Right ventricle myocardium inferior (tissue), 1 donor: ENCODE data around the gene HOXA7. TPM values are rescaled to one million over a fixed set of nuclear protein-coding genes. Genes with fewer than 3 reads are reported as not detected.

Source experiments
- ATAC-seq: fragments of 200-7000 bp; cut with Tn5 transposase; one replicate; pipeline ENCODE4 v1.9.1; 2020; ENCODE audit warnings: mild to moderate bottlenecking, moderate library complexity
- DNase-seq: peaks from one replicate; pipeline ENCODE4 v3.0.0; 2021; ENCODE audit errors: missing footprints
- intact Hi-C: fragments of 100-400 bp; cut with DNase I; formaldehyde crosslinking; loops from one replicate; pipeline ENCODE4 v1.11.0; 2022
- total RNA-seq: library from RNA; stranded (reverse); fragmentation: NEBNext Ultra II Directional; extraction: Animal tissue kit (Norgen Biotek cat#: 25700); gene quantifications from one replicate; pipeline ENCODE4 v1.2.1, GENCODE V29; 2021
- donor health status: DM: no; HTN: yes; CAD: no; lungs with severe emphysema.

Gene HOXA7
- total RNA-seq, 1 donor from 2014 or later = not detected

DNA sequence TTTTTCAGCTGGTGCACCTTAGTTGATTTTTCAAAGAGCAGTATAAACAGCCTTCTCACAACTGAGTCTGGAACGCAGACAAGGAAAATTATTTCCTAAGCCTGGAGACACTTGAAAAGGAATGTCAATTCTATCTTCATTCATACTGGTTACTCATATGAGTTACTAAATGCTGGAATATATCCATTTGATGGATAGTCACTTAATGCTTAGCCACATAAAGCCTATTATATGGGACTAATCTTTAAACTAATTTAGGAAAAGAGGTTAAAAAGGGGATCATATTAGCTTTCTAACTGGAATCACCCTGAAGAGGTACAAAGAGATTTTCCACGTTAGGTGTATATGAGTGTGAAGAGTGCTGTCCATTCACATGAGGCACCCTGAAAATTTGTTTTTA is 24.3 kb downstream of the HOXA7 start:
- ATAC-seq (no peak), DNase-seq (no peak)
- intact Hi-C loops = loop anchor here (2.0 kb wide), 1 partner anchor 277 kb away; no protein-coding TSS in a partner anchor

DNA sequence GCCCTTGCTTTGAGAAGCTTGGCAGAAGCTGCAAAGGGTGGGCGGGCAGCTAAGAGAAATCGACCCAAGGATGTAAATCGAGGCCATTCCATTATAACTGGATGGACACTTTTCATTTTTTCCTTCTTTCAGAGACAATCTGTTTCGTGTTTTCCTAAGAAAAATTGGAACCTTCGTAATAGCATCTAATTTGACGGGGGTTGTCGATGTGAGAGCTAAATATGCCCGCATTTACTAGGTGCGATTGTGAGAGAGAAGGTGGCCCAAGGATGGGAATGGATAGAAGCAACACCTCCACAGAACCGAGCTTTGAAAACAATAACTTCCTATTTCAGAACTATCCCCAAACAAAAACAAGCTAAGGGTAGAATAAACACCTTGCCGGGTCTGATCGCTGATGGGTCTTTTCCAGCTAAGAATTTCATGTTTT is 25.1 kb downstream of the HOXA7 start:
- no peak for DNase-seq
- ATAC-seq = no peak
- intact Hi-C loops = no loop called here

DNA sequence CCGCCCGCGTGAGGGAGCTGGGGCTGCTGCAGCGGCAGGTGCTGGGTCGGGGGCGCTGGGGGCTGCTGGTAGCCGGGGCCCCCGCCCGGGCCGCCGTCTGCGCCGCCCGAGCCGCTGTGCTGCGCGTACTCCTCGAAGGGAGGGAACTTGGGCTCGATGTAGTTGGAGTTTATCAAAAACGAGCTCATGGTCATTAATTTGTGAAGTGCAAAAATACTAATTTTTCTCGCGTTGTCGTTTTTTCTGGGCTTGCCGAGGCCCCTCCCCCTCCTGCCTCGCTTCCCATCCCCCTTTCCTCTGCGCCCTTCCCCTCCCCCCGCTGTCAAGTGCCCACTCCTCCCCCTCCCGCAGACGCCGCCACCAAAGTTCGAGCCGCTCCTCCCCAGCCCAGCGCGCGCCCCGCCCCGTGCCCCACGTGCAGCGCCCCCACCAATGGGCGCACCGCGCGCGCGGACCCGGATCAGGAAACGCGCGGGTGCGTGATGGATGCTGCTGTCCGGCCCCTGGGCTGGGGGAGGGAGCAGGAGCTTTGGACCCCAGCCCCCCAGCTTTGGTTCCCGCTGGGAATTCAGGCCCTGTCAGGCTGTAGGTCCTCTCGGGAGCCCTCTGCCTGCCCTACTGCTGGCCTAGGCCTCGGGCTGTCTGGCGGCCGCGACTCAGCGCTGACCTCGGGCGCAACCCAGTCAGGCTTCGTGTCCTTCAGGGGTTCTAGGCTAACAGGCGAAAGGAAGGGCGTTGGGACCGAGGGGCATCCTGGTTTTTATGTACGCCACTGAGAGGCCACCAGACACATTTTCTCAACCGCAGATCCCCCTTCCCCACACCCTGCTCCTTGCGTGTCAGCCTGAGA is 25.7 kb downstream of the HOXA7 start, which contains the start of gene HOXA4:
HOXA4 (minus strand) TSS at position 218 of the 850 bp plus-strand sequence; CDS start at position 194, 24 bp downstream.
- ATAC-seq = peak; percentile 80
- intact Hi-C loops = no loop called here
- peak; percentile 94 for DNase-seq

DNA sequence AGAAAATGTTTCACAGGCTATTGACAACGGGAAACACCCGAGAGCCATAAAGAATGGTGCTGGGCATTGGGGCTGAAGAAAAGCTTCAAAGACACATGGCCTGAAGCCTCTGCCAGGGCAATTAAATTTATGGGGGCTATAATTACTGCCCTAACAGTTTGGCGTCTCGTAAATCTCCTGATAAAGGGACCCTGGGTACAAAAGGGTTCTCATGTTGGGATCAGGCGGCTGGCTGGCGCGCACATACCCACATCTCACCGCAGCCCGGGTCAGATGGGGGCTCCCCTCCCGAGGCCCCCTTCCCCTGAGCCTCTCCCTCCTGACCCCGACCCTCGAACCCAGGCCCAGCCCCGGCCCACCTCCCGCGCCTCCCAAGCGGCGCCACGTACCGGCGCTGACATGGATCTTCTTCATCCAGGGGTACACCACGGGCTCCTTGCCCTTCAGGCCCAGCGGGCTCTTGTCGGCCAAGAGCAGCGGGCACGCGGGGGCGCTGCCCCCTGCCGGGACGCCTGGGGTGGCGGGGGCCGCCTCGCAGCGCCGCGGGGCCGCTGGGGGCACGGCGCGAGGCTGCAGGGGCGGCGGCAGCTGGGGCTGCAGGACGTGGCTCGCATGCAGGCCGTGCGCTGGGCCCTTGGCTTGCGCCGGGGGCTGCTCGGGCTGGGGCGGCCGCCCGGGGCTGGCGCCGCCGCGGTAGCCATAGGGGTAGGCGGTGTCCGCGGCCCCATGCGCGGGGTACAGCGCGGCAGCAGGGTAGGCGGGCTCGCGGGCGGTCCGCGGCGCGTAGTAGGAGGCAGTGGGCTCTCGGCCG is 26.5 kb downstream of the HOXA7 start:
- intact Hi-C loops = no loop called here
- ATAC-seq (peak; percentile 13), DNase-seq (no peak)

DNA sequence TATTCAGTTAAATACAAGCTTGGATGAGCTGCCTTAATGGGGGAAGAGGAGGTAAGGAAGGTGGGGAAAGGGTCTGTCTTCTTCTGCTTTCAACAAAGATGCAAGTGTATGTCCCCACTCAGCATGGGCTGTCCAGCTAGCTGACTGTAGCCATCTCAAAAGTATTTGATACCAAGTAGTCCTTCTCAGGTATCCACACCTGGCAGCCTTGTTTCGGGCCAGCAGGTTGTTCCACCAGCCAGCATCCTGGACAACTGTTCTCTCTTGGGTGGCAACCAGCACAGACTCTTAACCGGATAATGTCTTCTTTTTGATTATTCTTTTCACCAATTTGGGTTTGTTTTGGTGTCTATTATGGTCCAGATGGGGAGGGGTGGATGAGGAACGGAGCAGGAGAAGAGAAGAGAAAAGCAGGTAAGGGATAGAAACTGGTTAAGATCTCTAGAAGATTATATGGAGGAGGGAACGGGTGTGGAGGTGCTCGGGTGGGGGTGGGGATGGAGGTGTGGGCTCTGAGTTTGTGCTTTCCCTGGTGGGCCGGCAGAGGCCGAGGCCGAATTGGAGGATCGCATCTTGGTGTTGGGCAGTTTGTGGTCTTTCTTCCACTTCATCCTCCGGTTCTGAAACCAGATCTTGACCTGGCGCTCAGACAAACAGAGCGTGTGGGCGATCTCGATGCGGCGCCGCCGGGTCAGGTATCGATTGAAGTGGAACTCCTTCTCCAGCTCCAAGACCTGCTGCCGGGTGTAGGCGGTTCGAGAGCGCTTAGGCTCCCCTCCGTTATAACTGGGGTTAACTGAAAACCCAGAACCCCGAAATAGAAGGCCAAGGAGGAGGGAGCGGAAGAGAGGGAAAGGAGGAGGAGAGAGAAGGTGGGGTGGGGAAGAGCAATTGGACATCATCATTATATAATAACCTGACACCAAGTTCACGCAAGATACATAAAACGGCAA is 27.4 kb downstream of the HOXA7 start:
- intact Hi-C loops = no loop called here
- DNase-seq (no peak), ATAC-seq (no peak)

DNA sequence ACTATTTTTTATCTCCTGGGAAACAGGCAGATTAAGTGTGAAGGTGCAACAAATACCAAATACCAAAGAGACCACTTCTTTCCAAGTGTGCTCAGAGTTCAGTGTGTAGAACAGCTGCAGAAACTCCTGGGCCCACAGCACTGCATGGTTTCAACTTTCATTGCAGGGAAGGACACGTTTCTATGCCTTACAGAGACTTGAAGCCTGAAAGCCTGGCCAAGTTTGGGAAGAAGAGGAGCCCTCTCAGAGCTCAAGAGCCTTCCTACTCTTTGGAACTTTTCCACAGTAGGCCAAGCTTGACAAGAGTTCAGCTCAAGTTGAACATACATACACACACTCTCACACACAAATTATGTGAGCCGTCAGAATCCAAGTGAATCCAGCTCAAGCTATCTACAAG is 28.4 kb downstream of the HOXA7 start:
- ATAC-seq = no peak

DNA sequence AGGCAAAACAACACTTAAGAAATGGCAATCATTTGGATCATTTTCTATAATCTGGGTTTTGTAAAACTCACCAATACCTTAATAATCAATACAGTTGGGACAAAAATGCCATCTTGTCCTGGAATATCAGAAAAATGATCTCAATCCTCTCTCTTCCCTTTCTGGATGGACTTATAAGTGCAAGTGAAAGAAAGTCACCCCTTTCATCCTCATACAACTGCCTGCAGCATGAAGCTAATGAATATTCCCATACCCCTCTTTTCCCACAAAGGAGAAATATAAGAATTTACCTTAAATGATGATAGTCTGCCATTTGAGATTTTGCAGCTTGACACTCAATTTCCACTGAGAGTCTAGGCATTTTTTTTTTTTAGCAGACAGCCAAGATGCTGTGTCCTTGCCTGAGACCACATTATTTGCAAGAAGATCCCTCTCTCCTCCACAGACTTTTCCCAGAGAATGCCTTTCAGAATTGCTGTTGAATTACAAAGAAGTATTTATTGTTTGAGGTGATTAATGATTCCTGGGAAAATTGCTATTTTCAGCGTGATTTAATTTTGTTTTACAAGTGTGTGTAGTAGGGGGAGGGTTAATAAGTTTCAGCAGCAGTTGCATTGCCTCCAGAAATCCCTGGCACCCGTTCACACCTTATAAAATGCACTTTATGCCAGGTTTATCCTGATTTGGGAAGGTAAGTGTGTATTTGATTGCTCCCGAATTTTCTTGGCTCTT is 29.7 kb downstream of the HOXA7 start:
- ATAC-seq = no peak
- intact Hi-C loops = no loop called here
- DNase-seq = no peak

More for the DNA sequence above, 28.4 kb downstream of the HOXA7 start:
- DNase-seq = no peak
- intact Hi-C loops = no loop called here

DNA sequence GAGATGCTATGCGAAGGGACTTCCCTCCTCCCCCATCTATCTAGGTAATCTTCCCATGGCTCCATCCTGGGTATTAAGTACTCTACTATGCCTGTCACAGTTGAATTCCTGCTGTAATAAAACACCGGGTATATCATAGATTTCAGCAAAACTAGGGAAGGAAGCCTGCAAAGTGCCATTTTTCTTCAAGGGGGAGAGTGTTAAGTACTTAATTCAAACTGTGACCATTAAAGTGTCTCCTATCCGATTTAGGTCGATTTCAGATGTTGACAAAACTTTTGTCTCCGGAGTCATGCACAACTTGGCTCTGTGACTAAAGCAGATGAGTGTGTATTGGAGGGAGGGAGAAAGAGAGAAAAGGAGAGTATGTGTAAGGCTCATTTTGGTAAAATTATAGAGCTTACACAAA is 30.5 kb downstream of the HOXA7 start:
- intact Hi-C loops = no loop called here
- no peak for ATAC-seq
- no peak for DNase-seq

DNA sequence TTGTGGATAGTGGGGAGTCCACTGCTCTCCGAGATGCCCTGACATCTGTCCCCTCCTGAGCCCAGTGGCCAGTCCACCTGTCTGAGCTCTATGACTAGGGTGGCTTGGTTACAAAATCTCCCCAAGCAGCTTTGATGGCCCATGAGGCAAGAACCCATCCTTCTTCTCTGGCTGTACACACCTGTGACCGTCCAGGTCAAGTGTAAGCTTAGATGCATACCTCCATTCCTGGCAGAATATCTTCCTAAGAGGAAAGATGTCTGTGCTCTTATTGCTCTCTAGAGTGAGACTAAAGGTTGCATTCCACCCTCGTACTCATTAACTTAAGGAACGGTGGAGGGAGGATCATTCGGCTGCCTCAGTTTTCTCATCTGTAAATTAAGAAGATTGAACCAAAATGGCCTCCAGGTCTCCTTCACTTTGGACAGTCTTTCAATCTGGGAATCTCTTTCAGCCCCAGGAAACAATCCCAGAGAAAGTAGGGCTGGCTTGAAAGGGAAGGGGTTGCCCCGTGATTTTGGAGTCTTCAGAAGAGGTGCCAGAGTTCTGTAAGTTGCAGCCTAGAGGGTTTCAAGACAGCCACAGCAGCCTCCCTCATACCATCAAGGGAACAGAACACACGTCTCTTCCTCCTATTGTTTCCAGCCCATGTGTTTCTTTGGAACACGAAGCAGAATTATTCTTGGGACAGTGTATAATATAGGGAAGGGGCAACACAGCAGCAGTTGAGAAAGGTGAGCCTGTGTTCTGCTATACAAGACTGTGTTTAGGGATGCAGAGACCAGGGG is 31.4 kb downstream of the HOXA7 start:
- intact Hi-C loops = no loop called here
- DNase-seq (no peak), ATAC-seq (no peak)

DNA sequence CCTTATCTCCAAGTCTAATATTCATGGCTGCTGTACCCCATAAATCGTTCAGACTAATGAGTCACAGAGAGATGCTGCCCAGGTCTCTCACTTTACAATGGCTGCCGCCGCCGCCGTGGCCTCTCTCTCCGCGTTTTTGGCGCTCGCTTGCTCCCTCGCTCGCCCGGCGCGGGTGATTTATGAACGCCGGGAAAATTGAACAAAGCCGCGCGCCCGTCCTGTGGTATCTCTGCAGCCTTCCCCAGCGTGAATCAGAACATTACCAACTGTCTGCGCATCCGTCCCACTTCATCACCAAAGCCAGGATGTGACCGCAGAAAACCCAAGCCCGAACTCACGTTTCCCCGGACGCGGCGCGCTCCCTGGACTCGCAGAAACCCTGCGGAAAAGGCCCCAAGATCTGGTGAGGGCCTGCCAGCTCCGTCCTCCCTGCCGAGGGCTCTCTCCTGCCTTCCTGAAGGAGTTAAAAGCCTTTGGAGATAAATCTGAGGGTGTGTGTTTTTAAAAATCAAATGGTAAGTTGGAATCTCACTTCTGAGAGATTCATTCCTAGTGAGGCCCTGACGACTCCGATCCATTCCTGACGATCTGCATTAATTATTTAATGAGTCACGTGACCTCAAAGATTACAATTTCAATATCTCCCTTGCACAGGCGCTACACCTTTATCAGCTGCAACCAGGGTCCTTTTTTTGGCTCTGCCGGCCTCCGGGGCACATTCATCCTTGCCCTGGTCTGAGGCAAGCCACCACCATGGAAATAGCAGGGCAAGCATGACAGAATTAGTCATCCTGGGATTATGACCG is 32.2 kb downstream of the HOXA7 start:
- intact Hi-C loops = no loop called here
- ATAC-seq (no peak), DNase-seq (no peak)

DNA sequence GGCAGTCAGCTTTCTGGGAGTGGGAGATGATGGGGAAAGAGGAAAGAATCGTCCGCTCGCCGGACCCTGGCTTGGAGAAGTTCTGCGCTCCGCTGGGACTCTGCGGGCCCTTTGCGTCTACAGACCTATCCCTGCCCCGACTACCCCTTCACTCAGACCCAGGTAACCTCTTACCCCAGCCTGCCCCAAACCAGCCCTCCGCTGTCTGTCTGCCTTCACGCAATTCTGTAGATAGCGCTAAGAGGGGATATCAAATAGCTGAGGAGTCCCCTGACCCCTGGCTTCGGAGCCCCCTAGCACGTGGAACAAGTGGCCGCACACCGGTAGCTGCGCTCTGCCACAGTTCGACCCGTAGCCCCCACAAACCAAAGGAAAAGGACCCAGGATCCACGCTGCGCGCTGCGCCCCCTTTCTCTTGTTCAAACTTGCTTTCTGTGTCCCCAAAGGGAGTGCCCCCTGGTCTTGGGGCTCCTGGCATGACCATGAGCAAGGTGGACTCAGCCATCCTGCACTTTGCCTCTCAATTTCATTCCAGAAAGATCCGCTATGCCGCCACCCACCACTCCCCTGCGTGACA is 32.9 kb downstream of the HOXA7 start:
- intact Hi-C loops = no loop called here
- DNase-seq (no peak), ATAC-seq (no peak)

DNA sequence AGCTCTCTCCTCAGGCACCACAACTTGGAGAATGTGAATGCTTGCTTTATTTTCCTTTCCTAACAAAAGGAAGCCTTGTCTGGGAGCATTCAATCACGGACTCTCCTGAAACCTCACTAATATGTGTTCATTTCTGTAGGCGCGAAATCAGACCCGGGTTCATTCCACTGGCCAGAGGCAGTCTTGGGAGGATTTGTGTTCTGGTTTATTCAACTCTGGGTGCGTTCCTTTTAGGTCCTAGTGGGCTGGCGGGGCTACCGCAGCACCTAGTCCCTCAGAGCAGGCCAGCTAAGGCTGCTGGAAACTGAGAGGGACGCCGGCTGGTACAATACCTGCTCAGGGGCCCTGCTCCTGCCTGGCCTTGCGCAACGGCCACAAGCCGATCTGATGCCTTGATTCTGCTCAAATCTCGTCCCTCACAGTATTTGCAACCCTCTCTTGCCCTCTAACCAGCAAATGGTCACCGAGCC is 33.4 kb downstream of the HOXA7 start:
- intact Hi-C loops = no loop called here
- ATAC-seq (no peak), DNase-seq (no peak)

DNA sequence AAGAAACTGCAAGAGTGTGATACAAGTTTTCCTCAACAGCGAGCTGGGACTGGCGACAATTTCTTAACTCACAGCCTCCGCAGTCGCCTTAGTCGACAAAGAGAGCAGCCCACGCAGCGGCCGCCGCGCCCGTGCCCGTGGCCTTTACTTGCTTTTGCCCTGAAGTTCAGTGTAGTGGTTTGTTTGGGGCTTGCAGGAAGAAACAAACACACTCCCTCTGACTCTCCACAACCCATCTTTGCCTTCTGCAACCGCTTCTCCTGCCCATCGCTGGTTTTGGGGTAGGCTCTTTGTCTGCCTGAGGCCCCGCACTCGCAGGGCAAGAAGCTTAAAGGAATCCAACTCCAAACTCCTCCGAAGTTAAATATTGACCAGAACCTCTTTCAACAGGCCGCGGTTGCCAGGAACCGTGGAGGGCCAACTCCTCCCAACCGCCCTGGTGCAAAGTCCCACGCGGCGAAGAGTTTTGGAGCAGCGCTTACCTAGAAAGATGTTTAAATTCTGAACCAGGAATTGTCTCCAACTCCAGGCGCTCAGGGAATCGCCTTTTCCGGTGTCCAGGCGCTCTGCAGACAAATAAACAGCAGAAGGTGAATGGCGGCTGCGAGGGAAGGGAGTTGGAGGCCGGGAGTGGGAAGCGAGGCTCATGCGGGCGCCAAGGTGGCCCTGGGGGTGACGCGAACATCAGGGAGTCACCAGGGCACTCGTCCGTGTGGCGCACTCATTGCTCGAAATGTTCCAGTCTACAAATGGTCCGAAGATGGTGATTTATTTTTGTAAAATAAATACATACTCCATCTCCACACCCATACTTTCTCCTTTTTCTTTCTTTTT is 34.2 kb downstream of the HOXA7 start:
- intact Hi-C loops = no loop called here
- no peak for ATAC-seq
- DNase-seq = no peak

DNA sequence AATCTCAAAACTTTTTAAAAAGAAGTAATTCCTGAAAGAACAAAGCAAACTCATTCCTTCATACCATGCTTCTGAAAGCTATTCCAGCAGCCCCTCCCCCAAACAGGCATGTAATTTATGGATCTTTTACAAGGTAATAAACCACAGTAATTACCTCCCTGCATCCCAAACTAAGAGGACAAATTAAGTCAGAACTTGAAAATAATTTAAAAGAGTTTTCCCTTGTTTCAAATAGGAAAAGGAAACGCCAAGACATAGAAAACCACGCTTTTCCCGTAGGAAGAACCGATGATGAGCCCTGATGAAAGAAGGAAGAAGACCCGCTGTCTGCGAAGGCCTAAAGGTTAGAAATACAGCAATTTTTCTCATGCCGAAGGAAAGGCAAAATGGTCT is 34.8 kb downstream of the HOXA7 start:
- intact Hi-C loops = no loop called here
- no peak for ATAC-seq
- no peak for DNase-seq

DNA sequence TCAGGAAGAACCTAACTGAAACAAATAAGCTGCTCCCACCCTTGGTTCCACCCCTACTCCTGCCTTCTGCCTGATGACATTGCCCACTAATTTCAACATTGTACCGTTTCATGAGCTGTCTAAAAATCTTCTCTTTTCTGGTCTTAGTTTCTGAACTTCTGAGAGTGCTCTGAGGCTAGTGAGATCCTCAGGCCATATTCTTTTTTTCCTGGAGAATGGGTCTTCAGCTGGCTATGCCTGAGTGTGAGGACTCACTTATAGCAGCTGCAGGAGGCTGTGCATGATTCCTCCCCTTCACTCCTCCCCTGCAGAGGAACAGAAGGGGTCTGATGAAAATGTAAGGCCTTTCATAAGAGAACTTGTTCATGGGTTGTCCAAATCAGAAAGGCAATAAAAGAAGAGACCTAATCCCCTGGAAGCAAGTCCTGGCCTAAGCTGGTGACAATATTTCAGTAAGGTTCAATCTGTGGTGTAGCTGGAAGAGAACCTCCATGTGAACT is 37.0 kb downstream of the HOXA7 start:
- DNase-seq = no peak
- intact Hi-C loops = no loop called here
- ATAC-seq = no peak
